ENCODE results near the gene RIOK2.

- TF ChIP-seq CTCF (IDR thresholded peaks at IDR 0.05) (no peak), POLR2A (IDR thresholded peaks at IDR 0.05) (no peak)
These were observed 10.8 kb downstream of the RIOK2 start for GRCh38 chr5:97172227-97172626.
